ENCODE results near the gene BANF2. TPM values are rescaled to one million over a fixed set of nuclear protein-coding genes. Genes with fewer than 3 reads are reported as not detected.
A peak's percentile ranks its signal among the peaks of the same experiment; 100 is the strongest.

Gene BANF2
- total and polyA plus RNA-seq, 2 of the 13 experiments (the other 11 are each of a cell fraction or from before 2014, with no cell fraction given) = 0.35 TPM; not detected in 1

- TF ChIP-seq ZNF674 (CRISPR knock-in tag; IDR thresholded peaks at IDR 0.05; ENCODE audit: low read depth) (no peak), MBD4 (IDR thresholded peaks at IDR 0.05; ENCODE audit: borderline replicate concordance, low read length) (no peak), MEIS2 (CRISPR knock-in tag; IDR thresholded peaks at IDR 0.05) (no peak), ZKSCAN1 (IDR thresholded peaks at IDR 0.05; ENCODE audit: low read length) (0 out of 2 replicates have a peak, but pooled peaks have one; percentile 40), FOXA3 (CRISPR knock-in tag; IDR thresholded peaks at IDR 0.05) (peak; percentile 51), ZNF652 (CRISPR knock-in tag; IDR thresholded peaks at IDR 0.05; ENCODE audit: borderline replicate concordance, low read depth) (no peak), MYC (CRISPR knock-in tag; IDR thresholded peaks at IDR 0.05; ENCODE audit: borderline replicate concordance) (peak; percentile 59), ZFP36L2 (CRISPR knock-in tag; IDR thresholded peaks at IDR 0.05) (no peak), RARA (CRISPR knock-in tag; IDR thresholded peaks at IDR 0.05) (peak; percentile 66), AGO2 (optimal IDR thresholded peaks at IDR 0.05; ENCODE audit: low read depth, low read length) (no peak), NFATC3 (CRISPR knock-in tag; IDR thresholded peaks at IDR 0.05) (no peak), ZFP36L1 (CRISPR knock-in tag; IDR thresholded peaks at IDR 0.05) (no peak), ZBTB7B (CRISPR knock-in tag; IDR thresholded peaks at IDR 0.05) (no peak), POLR2A (IDR thresholded peaks at IDR 0.05; ENCODE audit: insufficient read depth in 1 of 2, low read depth in 2 of 2, low read length in 2 of 2) (no peak), ZBTB26 (CRISPR knock-in tag; IDR thresholded peaks at IDR 0.05; ENCODE audit: borderline replicate concordance) (no peak), KMT2B (CRISPR knock-in tag; IDR thresholded peaks at IDR 0.05) (no peak), ZNF770 (CRISPR knock-in tag; IDR thresholded peaks at IDR 0.05) (no peak), DR1 (CRISPR knock-in tag; IDR thresholded peaks at IDR 0.05) (no peak), ZKSCAN8 (CRISPR knock-in tag; IDR thresholded peaks at IDR 0.05; ENCODE audit: borderline replicate concordance) (no peak), REL (CRISPR knock-in tag; conservative IDR thresholded peaks at IDR 0.05) (no peak), ZNF775 (CRISPR knock-in tag; IDR thresholded peaks at IDR 0.05; ENCODE audit: borderline replicate concordance) (no peak), GLI4 (CRISPR knock-in tag; IDR thresholded peaks at IDR 0.05; ENCODE audit: borderline replicate concordance) (no peak), ZBTB46 (CRISPR knock-in tag; IDR thresholded peaks at IDR 0.05; ENCODE audit: borderline replicate concordance) (no peak), MATR3 (CRISPR knock-in tag; IDR thresholded peaks at IDR 0.05) (no peak), NFYC (CRISPR knock-in tag; IDR thresholded peaks at IDR 0.05) (no peak), ZNF704 (CRISPR knock-in tag; IDR thresholded peaks at IDR 0.05; ENCODE audit: borderline replicate concordance) (no peak), HHEX (CRISPR knock-in tag; IDR thresholded peaks at IDR 0.05) (no peak)
Observed at GRCh38 chr20:17725094-17725835, 25.5 kb downstream of the BANF2 start (continued).

All from HepG2 (cell line).